Nephron progenitor cell (in vitro differentiated cells): ENCODE data around the gene COL6A2.

ENCODE experiments used
- DNase-seq: peaks from one replicate; pipeline ENCODE4 v3.0.0; 2021
- H3K27ac Mint-ChIP-seq: 2 replicates; pipeline ENCODE4 v1.8.0; 2021; ENCODE audit warnings: mild to moderate bottlenecking, moderate library complexity, mixed read lengths
- H3K27me3 Mint-ChIP-seq: 2 replicates; pipeline ENCODE4 v1.8.0; 2021; ENCODE audit warnings: mild to moderate bottlenecking, low read depth, mixed read lengths; ENCODE audit not compliant: poor library complexity
- H3K36me3 Mint-ChIP-seq: 2 replicates; pipeline ENCODE4 v1.8.0; 2021; ENCODE audit warnings: low read depth, mixed read lengths
- H3K4me1 Mint-ChIP-seq: 2 replicates; pipeline ENCODE4 v1.8.0; 2021; ENCODE audit warnings: mixed read lengths
- H3K4me3 Mint-ChIP-seq: 2 replicates; pipeline ENCODE4 v1.8.0; 2021; ENCODE audit warnings: mild to moderate bottlenecking, moderate library complexity, mixed read lengths
- H3K9me3 Mint-ChIP-seq: 2 replicates; pipeline ENCODE4 v1.8.0; 2021; ENCODE audit warnings: mild to moderate bottlenecking, moderate library complexity, mixed read lengths
- CTCF ChIP-seq: fragments of 200-600 bp; sonication (generic); IDR thresholded peaks from 2 replicates; pipeline ENCODE4 v1.5.0; 2021; ENCODE audit warnings: antibody characterized with exemption

Gene COL6A2

GRCh38 chr21:46117586-46118315 is 19.8 kb downstream of the COL6A2 start:
- DNase-seq = peak; percentile 1
- Mint-ChIP-seq H3K4me3 (no peak overlapping the region), H3K36me3 (peaks cover 39% of the 10 kb centered on the region), H3K9me3 (peaks cover 13% of the 10 kb centered on the region), H3K27me3 (peaks cover under 1% of the 10 kb centered on the region), H3K27ac (no peak overlapping the region), H3K4me1 (no peaks in the 10 kb centered on the region)
- TF ChIP-seq CTCF = no peak

- TF ChIP-seq CTCF = no peak
- no peak overlapping the region for H3K4me3 Mint-ChIP-seq
- H3K4me1 Mint-ChIP-seq = no peaks in the 10 kb centered on the region
- H3K36me3 Mint-ChIP-seq = peaks cover 31% of the 10 kb centered on the region
- no peak overlapping the region for H3K27ac Mint-ChIP-seq
- peaks cover 13% of the 10 kb centered on the region for H3K9me3 Mint-ChIP-seq
- peaks cover 3% of the 10 kb centered on the region for H3K27me3 Mint-ChIP-seq
- peak; percentile 1 for DNase-seq
Observed at GRCh38 chr21:46118316-46119143, 20.6 kb downstream of the COL6A2 start.

GRCh38 chr21:46119144-46119636 is 21.3 kb downstream of the COL6A2 start:
- H3K4me3 Mint-ChIP-seq = no peak overlapping the region
- no peak for TF ChIP-seq CTCF
- no peaks in the 10 kb centered on the region for H3K4me1 Mint-ChIP-seq
- H3K36me3 Mint-ChIP-seq = peaks cover 24% of the 10 kb centered on the region
- peaks cover 3% of the 10 kb centered on the region for H3K27me3 Mint-ChIP-seq
- DNase-seq = peak; percentile 2
- H3K9me3 Mint-ChIP-seq = peaks cover 12% of the 10 kb centered on the region
- H3K27ac Mint-ChIP-seq = no peak overlapping the region

DNA sequence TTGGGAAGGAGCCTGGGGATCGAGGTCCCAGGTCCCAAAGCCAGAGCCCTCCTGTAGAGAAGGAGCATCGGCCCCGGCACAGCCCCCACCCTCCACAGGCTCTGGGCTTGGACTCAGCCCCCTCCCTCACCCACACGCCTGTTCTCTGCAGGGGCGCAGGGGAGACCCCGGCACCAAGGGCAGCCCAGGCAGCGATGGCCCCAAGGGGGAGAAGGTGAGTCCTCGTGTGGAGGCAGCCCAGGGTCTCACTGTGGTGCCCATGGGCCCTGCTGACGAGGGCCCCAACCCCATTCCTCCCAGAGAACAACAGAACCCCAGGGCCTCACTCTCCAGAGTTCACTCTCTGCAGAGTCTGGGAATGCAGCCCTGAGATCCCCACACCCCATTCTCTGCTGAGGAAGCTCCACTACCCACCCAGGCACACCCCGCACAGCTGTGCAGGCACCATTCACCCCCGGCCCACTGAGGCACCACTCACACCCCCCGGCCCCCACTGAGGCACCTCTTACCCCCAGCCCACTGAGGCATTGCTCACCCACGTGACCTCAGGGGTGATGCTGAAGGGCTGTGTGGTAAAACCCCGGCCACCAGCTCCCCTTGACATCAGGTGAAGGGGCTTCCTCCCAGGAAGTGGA is 21.8 kb downstream of the COL6A2 start:
- DNase-seq = no peak
- H3K27me3 Mint-ChIP-seq = peaks cover 3% of the 10 kb centered on the region
- no peak for TF ChIP-seq CTCF
- H3K36me3 Mint-ChIP-seq = peaks cover 21% of the 10 kb centered on the region
- H3K9me3 Mint-ChIP-seq = peaks cover 6% of the 10 kb centered on the region
- no peak overlapping the region for H3K27ac Mint-ChIP-seq
- no peak overlapping the region for H3K4me3 Mint-ChIP-seq
- no peaks in the 10 kb centered on the region for H3K4me1 Mint-ChIP-seq

DNA sequence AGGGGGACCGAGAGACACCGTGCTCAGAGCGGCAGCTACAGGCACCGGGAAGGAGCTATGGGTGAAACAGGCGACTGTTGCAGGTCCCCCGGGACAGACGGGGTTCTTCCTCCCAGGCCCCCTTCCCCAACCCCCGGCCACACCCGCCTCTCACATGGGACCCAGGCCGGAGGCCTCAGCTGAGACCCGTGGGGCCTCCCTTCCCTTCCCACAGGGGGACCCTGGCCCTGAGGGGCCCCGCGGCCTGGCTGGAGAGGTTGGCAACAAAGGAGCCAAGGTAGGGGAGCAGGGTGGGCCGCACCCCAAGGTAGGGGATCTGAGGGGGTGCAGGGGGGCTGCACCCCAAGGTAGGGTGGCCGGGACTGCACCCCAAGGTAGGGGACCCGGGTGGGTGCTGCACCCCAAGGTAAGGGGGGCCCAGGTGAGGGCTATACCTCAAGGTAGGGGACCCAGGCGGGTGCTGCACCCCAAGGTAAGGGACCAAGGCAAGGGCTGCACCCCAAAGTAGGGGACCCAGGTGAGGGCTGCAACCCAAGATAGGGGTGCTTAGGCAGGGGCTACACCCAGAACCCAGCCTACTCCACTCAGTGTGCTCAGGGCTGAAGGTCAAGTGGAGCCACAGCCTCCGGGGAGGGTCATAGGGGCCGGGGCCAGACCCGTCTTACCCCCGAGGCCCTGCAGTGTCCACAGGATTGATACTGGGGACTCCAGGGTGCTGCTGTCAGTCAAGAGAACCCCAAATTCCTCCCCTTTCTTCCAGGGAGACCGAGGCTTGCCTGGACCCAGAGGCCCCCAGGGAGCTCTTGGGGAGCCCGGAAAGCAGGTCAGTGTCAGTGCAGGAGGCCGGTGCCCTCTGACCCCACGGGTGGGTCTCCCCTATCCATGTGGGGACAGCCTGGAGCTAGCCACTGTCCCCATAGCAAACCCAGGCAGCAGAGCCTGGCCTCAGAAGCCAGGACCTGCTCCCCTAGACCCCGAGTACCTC is 22.7 kb downstream of the COL6A2 start:
- no peak overlapping the region for H3K27ac Mint-ChIP-seq
- H3K4me3 Mint-ChIP-seq = no peak overlapping the region
- H3K36me3 Mint-ChIP-seq = peaks cover 16% of the 10 kb centered on the region
- no peak for TF ChIP-seq CTCF
- no peaks in the 10 kb centered on the region for H3K4me1 Mint-ChIP-seq
- DNase-seq = no peak
- peaks cover 3% of the 10 kb centered on the region for H3K27me3 Mint-ChIP-seq
- no peaks in the 10 kb centered on the region for H3K9me3 Mint-ChIP-seq
